Progenitor cell of endocrine pancreas (in vitro differentiated cells): ENCODE measurements around the gene CDY2B. TPM values are rescaled to one million over a fixed set of nuclear protein-coding genes. Genes with fewer than 3 reads are reported as not detected.
"Not testable (repeated sequence)": the region's sequence is repeated elsewhere in the genome, so short reads cannot be mapped to it uniquely, and the experiment has no call there.

Experiments used
- DNase-seq: peaks from one replicate; pipeline ENCODE4 v3.0.0; 2021; ENCODE audit warnings: low spot score; ENCODE audit not compliant: unreplicated experiment
- H3K27ac Mint-ChIP-seq: 2 replicates; pipeline ENCODE4 v1.8.0; 2021; ENCODE audit warnings: mild to moderate bottlenecking, moderate library complexity, mixed read lengths
- H3K27me3 Mint-ChIP-seq: 2 replicates; pipeline ENCODE4 v1.8.0; 2021; ENCODE audit warnings: mixed read lengths
- H3K36me3 Mint-ChIP-seq: 2 replicates; pipeline ENCODE4 v1.8.0; 2022; ENCODE audit warnings: mixed read lengths; ENCODE audit not compliant: insufficient read depth
- H3K4me1 Mint-ChIP-seq: 2 replicates; pipeline ENCODE4 v1.8.0; 2021; ENCODE audit warnings: low read depth, mixed read lengths
- H3K4me3 Mint-ChIP-seq: 2 replicates; pipeline ENCODE4 v1.8.0; 2021; ENCODE audit warnings: low read depth, mild to moderate bottlenecking, moderate library complexity, mixed read lengths
- H3K9me3 Mint-ChIP-seq: 2 replicates; pipeline ENCODE4 v1.8.0; 2021; ENCODE audit warnings: low read depth, mixed read lengths
- long read RNA-seq: library from polyadenylated mRNA; unstranded; transcript quantifications from one replicate; pipeline ENCODE4 v2.0.0, GENCODE V29; 2020
- total RNA-seq: library from RNA; stranded (reverse); gene quantifications from 2 replicates; pipeline ENCODE4 v1.2.1, GENCODE V29; 2021

Gene CDY2B
- not detected in 2 replicates for total RNA-seq
- long read RNA-seq, result 0 reads

- not testable (repeated sequence) for H3K9me3 Mint-ChIP-seq
Observed at GRCh38 chrY:17880120-17880519, at the start of gene CDY2B. Gene CDY2B, minus strand, starts transcription at chrY:17880220. Its CDS starts 328 bp downstream, at chrY:17879892.

DNA sequence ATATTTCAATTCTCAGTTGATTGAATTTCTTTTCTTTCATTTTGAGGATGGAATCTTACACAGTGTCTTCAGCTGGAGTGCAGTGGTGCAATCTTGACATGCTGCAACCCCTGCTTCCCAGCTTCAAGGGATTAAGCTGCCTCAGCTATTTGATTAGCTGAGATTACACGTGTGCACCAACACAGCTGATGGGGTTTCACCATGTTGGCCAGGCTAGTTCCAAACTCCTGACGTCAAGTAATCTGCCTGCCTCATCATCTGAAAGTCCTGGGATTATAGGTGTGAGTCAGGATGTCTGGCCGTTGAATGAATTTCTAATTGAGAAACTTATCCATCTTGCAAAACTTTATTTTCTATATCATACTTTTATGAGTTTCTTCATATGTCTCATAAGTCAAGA, 28.0 kb upstream of the CDY2B start:
- H3K4me1 Mint-ChIP-seq, H3K9me3 Mint-ChIP-seq, H3K4me3 Mint-ChIP-seq, H3K27me3 Mint-ChIP-seq, H3K36me3 Mint-ChIP-seq, DNase-seq, H3K27ac Mint-ChIP-seq: not testable (repeated sequence)

More at GRCh38 chrY:17880120-17880519, at the start of gene CDY2B:
- H3K4me3 Mint-ChIP-seq, DNase-seq, H3K27me3 Mint-ChIP-seq, H3K4me1 Mint-ChIP-seq, H3K27ac Mint-ChIP-seq, H3K36me3 Mint-ChIP-seq: not testable (repeated sequence)

- H3K36me3 Mint-ChIP-seq, H3K4me1 Mint-ChIP-seq, H3K9me3 Mint-ChIP-seq, H3K27me3 Mint-ChIP-seq, H3K27ac Mint-ChIP-seq, H3K4me3 Mint-ChIP-seq, DNase-seq: not testable (repeated sequence)
Observed at GRCh38 chrY:17907351-17907750, 27.3 kb upstream of the CDY2B start.

DNA sequence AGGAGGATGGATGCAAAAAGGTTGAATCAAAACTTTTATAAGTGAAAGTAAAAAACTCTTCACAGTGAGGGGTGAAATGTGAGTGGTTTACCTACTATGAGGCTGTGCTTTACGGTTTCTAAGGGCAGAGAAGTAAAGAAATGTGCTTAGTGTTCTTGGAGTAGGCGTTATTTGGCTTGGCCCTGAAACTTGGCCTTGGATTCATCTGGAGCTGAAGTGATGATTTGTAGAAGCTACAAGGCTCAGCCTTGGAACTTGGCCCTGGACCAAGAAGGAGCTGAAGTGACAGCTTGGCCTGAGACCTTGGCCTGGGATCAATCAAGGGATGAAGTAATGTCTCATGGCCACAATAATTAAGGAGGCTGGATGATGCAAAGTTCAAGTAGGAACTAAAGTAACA, 1.7 kb upstream of the CDY2B start:
- H3K9me3 Mint-ChIP-seq, H3K36me3 Mint-ChIP-seq: not testable (repeated sequence)

DNA sequence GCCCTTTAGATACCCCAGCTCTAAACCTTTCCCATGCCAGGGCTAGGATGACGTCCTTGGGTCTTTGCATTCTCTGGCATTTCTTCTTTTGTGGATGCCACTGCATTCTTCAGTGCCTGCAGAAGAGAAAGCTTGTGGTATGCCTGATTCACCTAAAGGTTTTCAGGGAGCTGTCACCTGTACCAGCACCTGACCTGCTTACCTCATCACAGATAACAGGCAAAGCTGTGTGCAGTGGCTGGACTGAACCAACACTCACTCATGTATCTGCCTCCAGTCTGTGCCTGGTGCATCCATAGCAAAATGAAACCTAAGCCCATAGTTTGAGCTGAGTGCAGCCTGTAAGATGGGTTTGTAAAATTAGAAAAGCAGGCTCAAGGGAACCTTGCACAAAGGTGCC, 3.3 kb downstream of the CDY2B start:
- H3K4me1 Mint-ChIP-seq, H3K27me3 Mint-ChIP-seq, H3K36me3 Mint-ChIP-seq, H3K27ac Mint-ChIP-seq, DNase-seq, H3K9me3 Mint-ChIP-seq, H3K4me3 Mint-ChIP-seq: not testable (repeated sequence)

More for the DNA sequence above, 1.7 kb upstream of the CDY2B start:
- DNase-seq, H3K4me1 Mint-ChIP-seq, H3K27ac Mint-ChIP-seq, H3K4me3 Mint-ChIP-seq, H3K27me3 Mint-ChIP-seq: not testable (repeated sequence)

DNA sequence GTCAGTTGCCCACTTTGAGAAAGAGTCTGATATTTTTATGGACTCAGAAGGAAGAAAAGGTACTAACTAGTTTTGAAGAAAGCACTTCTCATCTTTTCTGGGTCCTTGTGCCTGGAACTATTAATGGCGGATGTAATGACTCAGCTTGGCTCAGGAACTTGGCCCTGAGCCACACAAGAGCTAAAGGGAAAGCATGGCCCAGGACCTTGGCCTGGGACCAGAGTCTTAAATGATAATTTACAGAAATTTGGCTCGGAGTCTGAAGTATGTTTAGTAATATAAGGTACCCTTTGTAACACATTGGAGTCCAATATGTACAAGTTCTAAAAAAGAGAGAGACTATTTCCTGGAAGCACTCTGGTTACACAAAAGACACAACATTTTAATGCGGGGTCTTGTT, 4.6 kb downstream of the CDY2B start:
- not testable (repeated sequence) for H3K27me3 Mint-ChIP-seq, H3K27ac Mint-ChIP-seq, H3K36me3 Mint-ChIP-seq, H3K4me3 Mint-ChIP-seq, H3K9me3 Mint-ChIP-seq, H3K4me1 Mint-ChIP-seq, DNase-seq

GRCh38 chrY:17871194-17871903, 8.7 kb downstream of the CDY2B start:
- H3K4me3 Mint-ChIP-seq, result not testable (repeated sequence)

DNA sequence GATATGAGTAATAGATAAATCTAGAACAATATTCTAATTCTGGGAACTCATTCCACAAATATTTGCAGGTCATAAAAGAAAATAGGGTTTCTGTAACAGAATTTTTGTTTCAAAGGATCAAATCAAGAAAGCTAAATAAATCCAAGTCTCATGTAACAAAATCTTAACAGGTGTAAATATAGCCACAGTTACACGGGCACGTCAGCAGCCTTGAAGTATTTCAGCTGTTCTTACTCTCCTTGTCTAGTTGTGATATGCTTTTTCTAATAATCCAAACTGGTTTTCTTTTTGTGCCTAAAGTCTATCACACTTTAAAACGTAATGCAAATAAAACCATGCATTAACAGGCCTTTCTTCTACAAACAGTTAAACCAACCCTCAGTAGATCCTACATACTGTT, 9.3 kb downstream of the CDY2B start:
- DNase-seq, H3K4me1 Mint-ChIP-seq, H3K27me3 Mint-ChIP-seq, H3K36me3 Mint-ChIP-seq, H3K27ac Mint-ChIP-seq, H3K9me3 Mint-ChIP-seq, H3K4me3 Mint-ChIP-seq: not testable (repeated sequence)

More at GRCh38 chrY:17871194-17871903, 8.7 kb downstream of the CDY2B start:
- not testable (repeated sequence) for H3K27ac Mint-ChIP-seq, DNase-seq, H3K27me3 Mint-ChIP-seq, H3K36me3 Mint-ChIP-seq, H3K9me3 Mint-ChIP-seq, H3K4me1 Mint-ChIP-seq

- not testable (repeated sequence) for H3K4me1 Mint-ChIP-seq, H3K4me3 Mint-ChIP-seq, H3K36me3 Mint-ChIP-seq, H3K9me3 Mint-ChIP-seq, DNase-seq, H3K27ac Mint-ChIP-seq, H3K27me3 Mint-ChIP-seq
Observed at GRCh38 chrY:17867850-17868249, 12.2 kb downstream of the CDY2B start.

- not testable (repeated sequence) for H3K27ac Mint-ChIP-seq, H3K36me3 Mint-ChIP-seq, DNase-seq, H3K9me3 Mint-ChIP-seq, H3K4me3 Mint-ChIP-seq, H3K27me3 Mint-ChIP-seq, H3K4me1 Mint-ChIP-seq
Observed at GRCh38 chrY:17860634-17861033, 19.4 kb downstream of the CDY2B start.

DNA sequence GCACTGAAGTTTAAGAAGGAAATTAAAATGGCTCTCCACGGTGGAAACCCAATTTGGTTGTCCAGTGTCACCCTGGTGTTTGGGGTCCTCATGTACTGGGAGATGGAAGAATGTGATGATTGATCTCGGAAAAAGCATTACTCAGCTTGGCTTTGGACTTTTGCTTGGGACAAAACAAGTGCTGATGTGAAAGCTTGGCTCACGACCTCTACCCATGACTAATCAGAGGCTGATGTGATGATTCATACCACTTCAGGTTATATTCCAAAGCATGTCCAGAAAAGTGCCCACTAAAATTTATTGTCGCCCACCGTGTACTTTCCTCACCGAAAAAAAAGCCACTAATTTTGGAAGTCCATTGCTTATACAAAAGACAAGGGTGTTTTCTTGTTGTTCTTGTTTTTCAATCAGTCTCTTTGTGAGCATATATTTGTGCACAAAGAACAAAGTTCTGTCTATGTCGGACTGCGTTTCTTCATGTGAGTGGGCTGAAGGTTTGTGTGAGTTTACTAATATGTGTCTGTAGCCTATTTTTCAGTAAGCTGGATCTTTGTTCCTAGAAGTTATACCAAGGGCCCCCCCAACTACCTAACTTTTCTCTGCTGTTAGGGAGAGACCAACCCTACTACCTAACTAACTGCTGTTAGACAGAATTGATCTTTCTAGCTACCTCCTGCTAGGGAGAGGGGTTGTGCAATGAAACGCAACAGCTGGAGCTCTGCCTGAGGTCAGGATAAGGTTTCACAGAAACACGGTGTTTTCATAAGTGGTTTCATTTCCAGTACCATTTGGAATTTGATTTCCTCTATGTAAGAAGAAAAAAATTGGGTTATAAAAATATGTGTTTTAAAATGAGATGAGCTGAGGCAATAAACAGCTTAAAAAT, 22.8 kb downstream of the CDY2B start:
- not testable (repeated sequence) for DNase-seq, H3K36me3 Mint-ChIP-seq, H3K27ac Mint-ChIP-seq, H3K4me3 Mint-ChIP-seq, H3K27me3 Mint-ChIP-seq, H3K4me1 Mint-ChIP-seq, H3K9me3 Mint-ChIP-seq

GRCh38 chrY:17856508-17856907, 23.5 kb downstream of the CDY2B start:
- not testable (repeated sequence) for H3K27me3 Mint-ChIP-seq, DNase-seq, H3K4me3 Mint-ChIP-seq, H3K36me3 Mint-ChIP-seq, H3K4me1 Mint-ChIP-seq, H3K27ac Mint-ChIP-seq, H3K9me3 Mint-ChIP-seq

DNA sequence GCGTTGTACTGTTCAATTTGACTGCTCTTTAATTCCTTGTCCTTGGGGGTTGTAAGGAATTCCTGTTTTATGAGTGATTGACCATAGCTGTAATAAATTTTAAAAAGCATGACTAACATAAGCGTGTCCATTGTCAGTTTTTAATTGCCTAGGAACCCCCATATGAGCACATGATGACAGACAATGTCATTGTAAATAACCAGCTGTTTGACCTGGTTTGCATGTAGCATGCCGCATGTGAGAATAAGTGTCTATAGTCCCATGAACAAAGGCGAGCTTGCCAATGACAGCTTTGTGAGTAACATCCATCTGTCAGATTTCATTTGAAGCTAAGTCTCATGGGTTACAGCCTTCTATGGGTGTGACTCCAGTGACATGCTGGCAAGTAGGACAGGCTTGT, 30.9 kb downstream of the CDY2B start:
- H3K4me1 Mint-ChIP-seq, H3K4me3 Mint-ChIP-seq, H3K27me3 Mint-ChIP-seq, H3K36me3 Mint-ChIP-seq, H3K9me3 Mint-ChIP-seq, DNase-seq, H3K27ac Mint-ChIP-seq: not testable (repeated sequence)
